Choroid plexus epithelial cell (primary cell): ENCODE data around the gene HOXB7.

Experiments
- DNase-seq: peaks from one replicate; pipeline ENCODE4 v3.0.0-alpha.2; 2010; ENCODE audit warnings: low read depth
- H3K4me3 ChIP-seq: 2 replicates; pipeline ENCODE4 v1.5.1; 2011; ENCODE audit warnings: low read depth, mild to moderate bottlenecking, control low read depth, low read length, moderate library complexity
- CTCF ChIP-seq: conservative IDR thresholded peaks from 2 replicates; pipeline ENCODE4 v1.5.1; 2011; ENCODE audit warnings: low read depth, mild to moderate bottlenecking, control low read depth, inconsistent platforms, low read length, moderate library complexity

The HOXB7 gene

GRCh38 chr17:48615047-48615962 lies 4.5 kb upstream of the HOXB7 start, which contains the start of gene HOXB8:
Gene HOXB8, minus strand, starts transcription at chr17:48615292. Its CDS starts 588 bp downstream, at chr17:48614704.
- no peak within 1 kb of the TSS for H3K4me3 ChIP-seq
- no peak for DNase-seq
- no peak for TF ChIP-seq CTCF

GRCh38 chr17:48613862-48614694 lies 3.3 kb upstream of the HOXB7 start:
- no peak overlapping the region for H3K4me3 ChIP-seq
- TF ChIP-seq CTCF: no peak
- no peak for DNase-seq

- DNase-seq: peak; percentile 26
- H3K4me3 ChIP-seq: no peak overlapping the region
- TF ChIP-seq CTCF: peak; percentile 28
These were observed 2.3 kb upstream of the HOXB7 start for GRCh38 chr17:48612854-48613691.

GRCh38 chr17:48612456-48612853 lies 1.6 kb upstream of the HOXB7 start:
- TF ChIP-seq CTCF: no peak
- no peak overlapping the region for H3K4me3 ChIP-seq
- no peak for DNase-seq

- TF ChIP-seq CTCF: no peak
- no peak overlapping the region for H3K4me3 ChIP-seq
- DNase-seq: no peak
These were observed 1.1 kb upstream of the HOXB7 start for GRCh38 chr17:48611681-48612455.

GRCh38 chr17:48611213-48611612 lies 396 bp upstream of the HOXB7 start:
- H3K4me3 ChIP-seq: no peak overlapping the region
- no peak for DNase-seq
- TF ChIP-seq CTCF: no peak
